ENCODE measurements around the gene B9D2.

The B9D2 gene

DNA sequence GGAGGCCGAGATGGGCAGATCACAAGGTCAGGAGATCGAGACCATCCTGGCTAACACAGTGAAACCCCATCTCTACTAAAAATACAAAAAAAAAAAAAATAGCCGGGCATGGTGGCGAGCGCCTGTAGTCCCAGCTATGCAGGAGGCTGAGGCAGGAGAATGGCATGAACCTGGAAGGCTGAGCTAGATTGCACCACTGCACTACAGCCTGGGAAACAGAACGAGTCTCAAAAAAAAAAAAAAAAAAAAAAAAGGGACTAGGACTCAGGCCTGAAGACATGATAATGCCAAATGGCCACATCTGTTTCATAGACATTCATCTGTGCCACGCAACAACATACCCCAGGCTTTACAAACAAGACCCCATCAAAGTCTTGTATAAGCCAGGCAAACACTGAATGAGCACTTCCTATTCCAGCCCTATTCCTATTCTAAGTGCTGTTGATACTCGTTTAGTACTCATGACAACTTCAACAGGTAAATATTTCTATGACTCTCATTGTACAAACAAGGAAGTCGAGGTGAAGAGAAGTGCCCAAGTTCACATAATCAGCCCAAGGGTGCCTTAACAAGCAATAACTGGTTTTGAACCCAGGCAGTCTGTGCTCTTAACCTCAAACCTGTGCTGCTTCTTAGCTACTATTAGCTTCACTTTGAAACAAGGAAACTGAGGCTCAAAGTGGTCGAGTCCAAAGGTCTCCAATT is 1.7 kb downstream of the B9D2 start:
- no peak overlapping the region for H3K27ac ChIP-seq

DNA sequence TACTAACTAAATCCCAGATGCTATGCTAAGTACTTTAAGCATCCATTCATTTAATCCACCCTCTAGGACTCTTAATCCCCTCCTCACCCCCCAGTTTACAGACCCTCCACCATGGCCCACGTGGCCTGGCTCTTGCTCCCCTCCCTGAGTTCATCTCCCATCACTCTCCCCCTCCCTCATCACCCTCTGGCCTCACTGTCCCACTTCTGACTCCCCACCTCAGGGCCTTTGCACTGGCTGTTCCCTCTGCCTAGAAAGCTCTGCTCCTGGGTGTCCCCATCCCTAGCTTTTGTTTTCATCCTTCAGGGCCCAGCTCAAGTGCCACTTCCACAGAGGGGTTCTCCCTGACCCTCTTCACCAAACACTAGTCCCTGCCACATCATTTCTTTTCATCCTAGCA is 4.2 kb downstream of the B9D2 start:
- TF ChIP-seq, protein P1, sequence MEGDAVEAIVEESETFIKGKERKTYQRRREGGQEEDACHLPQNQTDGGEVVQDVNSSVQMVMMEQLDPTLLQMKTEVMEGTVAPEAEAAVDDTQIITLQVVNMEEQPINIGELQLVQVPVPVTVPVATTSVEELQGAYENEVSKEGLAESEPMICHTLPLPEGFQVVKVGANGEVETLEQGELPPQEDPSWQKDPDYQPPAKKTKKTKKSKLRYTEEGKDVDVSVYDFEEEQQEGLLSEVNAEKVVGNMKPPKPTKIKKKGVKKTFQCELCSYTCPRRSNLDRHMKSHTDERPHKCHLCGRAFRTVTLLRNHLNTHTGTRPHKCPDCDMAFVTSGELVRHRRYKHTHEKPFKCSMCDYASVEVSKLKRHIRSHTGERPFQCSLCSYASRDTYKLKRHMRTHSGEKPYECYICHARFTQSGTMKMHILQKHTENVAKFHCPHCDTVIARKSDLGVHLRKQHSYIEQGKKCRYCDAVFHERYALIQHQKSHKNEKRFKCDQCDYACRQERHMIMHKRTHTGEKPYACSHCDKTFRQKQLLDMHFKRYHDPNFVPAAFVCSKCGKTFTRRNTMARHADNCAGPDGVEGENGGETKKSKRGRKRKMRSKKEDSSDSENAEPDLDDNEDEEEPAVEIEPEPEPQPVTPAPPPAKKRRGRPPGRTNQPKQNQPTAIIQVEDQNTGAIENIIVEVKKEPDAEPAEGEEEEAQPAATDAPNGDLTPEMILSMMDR (conservative IDR thresholded peaks at IDR 0.05) = no peak
- no peak overlapping the region for H3K27ac ChIP-seq

More for the DNA sequence above, 1.7 kb downstream of the B9D2 start:
- TF ChIP-seq, protein P1 (conservative IDR thresholded peaks at IDR 0.05) = no peak

DNA sequence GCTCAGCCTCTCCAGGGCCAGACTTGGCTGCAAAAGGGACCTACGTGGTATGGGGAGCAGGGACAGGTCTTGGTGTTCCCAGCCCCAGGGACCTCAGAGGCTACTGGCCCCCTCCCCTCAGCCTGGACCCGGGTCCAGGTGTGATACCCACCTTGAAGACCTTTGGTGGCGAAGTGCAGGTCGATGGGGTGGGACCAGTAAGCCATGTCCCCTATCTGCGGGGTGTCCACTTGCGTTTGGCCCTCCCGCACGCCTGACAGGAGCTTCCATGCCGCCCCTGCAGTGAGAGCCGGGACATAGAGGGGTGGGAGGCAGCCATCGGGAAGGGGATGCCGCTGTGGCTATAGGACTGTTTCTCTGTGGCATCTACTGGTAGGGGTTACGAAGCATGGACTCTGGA is 6.2 kb downstream of the B9D2 start:
- TF ChIP-seq, protein P1 (conservative IDR thresholded peaks at IDR 0.05) = no peak
- no peak overlapping the region for H3K27ac ChIP-seq

DNA sequence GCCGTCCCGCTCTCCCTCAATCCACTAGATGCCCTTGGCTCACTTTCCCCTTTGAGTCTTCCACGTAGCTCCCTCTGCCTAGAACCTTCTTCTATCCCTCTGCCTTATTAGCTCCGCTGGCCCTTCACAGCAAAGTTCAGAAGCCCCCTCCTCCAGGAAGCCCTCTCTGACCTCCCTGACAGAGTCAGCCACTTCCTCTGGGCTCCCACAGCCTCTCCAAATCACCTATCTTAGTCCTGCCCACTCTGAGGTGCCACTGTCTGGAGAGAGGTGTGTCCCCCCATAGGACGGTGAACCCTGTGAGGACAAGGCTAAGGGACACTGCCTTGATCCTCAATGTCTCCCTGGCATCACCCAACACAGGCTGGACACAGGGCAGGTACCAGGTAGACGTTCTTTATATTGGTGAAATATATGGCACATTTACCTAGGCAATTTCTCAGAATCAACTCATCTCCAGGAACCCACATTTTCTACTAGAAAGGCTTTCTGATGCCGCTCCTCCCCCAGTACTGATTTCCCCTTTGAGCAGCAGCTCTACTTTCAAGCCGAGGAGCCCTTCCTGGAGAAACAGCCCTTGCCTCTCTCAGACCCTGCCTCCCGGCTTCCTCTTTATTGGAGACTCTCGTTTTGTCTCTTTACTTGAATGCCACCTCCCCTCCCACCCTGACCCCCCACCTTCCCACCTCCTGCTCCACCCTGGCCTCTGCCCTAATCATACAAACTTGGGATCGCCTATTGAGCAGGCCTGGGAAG is 6.8 kb downstream of the B9D2 start:
- TF ChIP-seq, protein P1 (conservative IDR thresholded peaks at IDR 0.05) = no peak

DNA sequence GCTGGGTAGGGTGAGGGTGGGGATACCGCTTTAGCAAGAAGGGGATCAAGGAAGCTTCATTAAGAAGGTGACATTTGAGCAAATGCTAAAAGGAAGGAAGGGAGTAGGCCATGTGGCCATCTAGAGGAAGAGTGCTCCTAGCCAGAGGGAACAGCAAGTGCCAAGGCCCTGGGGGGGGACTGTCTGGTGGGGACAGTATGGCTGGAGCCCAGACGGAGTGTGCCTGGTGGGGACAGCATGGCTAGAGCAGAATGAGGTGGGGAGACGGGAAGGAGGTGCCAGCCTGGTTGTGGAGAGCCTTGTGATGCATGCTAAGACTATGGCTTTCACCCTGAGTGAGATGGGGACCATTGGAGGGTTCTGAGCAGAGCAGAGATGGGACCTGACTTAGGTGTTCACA is 8.1 kb downstream of the B9D2 start:
- no peak overlapping the region for H3K27ac ChIP-seq
- TF ChIP-seq, protein P1 (conservative IDR thresholded peaks at IDR 0.05) = no peak

More for the DNA sequence above, 6.8 kb downstream of the B9D2 start:
- H3K27ac ChIP-seq = no peak overlapping the region

DNA sequence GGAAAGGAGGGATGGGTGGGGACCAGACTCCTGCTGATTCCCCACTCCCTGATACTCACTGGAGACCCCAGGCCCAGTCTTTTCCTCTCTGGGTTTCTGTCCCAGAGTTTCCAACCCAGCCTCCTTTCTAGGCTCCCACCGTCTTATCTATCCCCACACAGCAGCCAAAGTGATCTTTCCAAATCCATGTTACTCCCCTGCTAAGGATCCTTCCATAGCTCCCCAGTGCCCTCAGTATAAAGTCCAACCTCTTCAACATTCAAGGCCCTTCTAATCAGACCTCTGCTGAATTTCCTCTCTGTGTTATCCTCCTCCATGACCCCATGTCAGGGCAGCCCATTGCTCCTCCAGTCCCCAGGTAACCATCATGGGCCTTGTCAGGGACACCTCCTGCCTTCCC is 8.9 kb downstream of the B9D2 start:
- no peak overlapping the region for H3K27ac ChIP-seq

DNA sequence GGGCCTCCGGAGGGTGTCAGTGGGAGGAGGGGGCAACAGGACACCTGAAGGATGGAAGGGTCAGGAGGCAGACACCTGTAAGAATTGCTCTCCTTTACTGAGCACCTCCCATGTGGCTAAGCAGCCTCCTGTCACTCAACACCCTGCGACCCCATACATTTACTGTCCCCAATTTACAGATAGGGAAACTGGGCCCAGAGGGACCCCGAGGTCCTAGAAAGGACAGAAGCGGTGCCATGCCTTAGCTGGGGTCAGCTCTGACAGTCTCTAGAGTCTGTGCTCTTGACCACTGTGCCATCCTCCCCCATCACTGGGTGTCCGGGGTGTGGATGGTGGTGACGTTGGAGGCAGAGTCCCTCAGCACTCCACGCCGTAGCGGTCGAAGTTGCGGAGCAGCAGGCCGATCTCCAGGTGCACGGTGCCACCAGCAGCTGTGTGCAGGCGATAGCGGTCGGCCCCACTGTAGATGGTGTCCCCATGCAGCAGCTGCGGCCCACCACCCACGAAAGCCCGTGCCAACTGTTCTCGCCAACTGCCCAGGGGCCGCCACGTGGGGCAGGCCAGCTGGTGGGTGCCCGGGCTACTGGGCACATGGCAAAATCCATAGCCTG is 9.5 kb downstream of the B9D2 start:
- TF ChIP-seq, protein P1 (conservative IDR thresholded peaks at IDR 0.05) = no peak
- no peak overlapping the region for H3K27ac ChIP-seq

More for the DNA sequence above, 8.9 kb downstream of the B9D2 start:
- TF ChIP-seq, protein P1 (conservative IDR thresholded peaks at IDR 0.05) = no peak

All from VCaP (cell line).